ENCODE measurements around the gene SLC25A44. TPM values are rescaled to one million over a fixed set of nuclear protein-coding genes. Genes with fewer than 3 reads are reported as not detected.

Gene SLC25A44
- polyA plus RNA-seq, 2 of the 4 experiments (the other 2 are of a cell fraction) = 25.1 to 30.7 TPM

DNA sequence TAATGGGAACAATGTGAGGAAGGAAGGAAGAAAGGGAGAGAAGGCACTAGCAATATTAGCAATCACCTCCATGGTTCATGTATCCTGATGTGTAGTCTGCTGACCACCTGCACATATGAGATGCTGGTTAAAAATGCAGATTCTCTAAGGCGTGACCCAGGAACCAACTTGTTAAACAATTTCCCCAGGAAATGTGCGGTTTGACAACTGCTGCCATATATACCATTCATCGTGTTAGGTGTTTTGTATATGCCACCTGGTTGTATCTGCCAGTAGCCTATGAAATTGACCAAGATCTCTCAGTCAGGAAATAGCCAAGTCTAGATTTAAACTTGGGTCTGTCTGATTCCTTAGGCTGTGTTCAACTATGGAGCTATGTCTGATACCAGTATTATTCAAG lies 36.4 kb upstream of the SLC25A44 start:
- FAIRE-seq (no peak), ATAC-seq (no peak), DNase-seq (ENCODE audit: low read depth in 1 of 2, low spot score in 1 of 2) (no peak)
- Histone ChIP-seq H3K4me3 (no peak overlapping the region), H3K27ac (no peak overlapping the region), H3K9me3 (no peaks in the 10 kb centered on the region), H3K4me2 (no peak overlapping the region), H3K4me1 (no peaks in the 10 kb centered on the region)
- no peak for TF ChIP-seq RCOR1 (IDR thresholded peaks at IDR 0.05; ENCODE audit: low read depth, low read length)
- TF ChIP-seq HEYL (CRISPR knock-in tag; IDR thresholded peaks at IDR 0.05) = no peak
- TF ChIP-seq PHF8 (IDR thresholded peaks at IDR 0.05; ENCODE audit: borderline replicate concordance, low read depth) = no peak
- no peak for TF ChIP-seq GATA3 (IDR thresholded peaks at IDR 0.05; ENCODE audit: borderline replicate concordance)
- TF ChIP-seq POLR2AphosphoS2 (conservative IDR thresholded peaks at IDR 0.05; ENCODE audit: low read length) = no peak
- no peak for TF ChIP-seq RAD21 (conservative IDR thresholded peaks at IDR 0.05 in 1 of 2, IDR thresholded peaks at IDR 0.05 in 1 of 2)
- no peak for TF ChIP-seq MAFK (IDR thresholded peaks at IDR 0.05; ENCODE audit: partially characterized antibody)
- TF ChIP-seq NFE2L2 (conservative IDR thresholded peaks at IDR 0.05; ENCODE audit: low read length) = no peak
- no peak for TF ChIP-seq FOSL2 (IDR thresholded peaks at IDR 0.05)
- no peak for TF ChIP-seq FOSL2 (CRISPR knock-in tag; IDR thresholded peaks at IDR 0.05)
- TF ChIP-seq, protein P1, sequence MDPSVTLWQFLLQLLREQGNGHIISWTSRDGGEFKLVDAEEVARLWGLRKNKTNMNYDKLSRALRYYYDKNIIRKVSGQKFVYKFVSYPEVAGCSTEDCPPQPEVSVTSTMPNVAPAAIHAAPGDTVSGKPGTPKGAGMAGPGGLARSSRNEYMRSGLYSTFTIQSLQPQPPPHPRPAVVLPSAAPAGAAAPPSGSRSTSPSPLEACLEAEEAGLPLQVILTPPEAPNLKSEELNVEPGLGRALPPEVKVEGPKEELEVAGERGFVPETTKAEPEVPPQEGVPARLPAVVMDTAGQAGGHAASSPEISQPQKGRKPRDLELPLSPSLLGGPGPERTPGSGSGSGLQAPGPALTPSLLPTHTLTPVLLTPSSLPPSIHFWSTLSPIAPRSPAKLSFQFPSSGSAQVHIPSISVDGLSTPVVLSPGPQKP (IDR thresholded peaks at IDR 0.05; ENCODE audit: low read depth, low read length) = no peak
- TF ChIP-seq RNF2 (IDR thresholded peaks at IDR 0.05; ENCODE audit: borderline replicate concordance, low read depth) = no peak
- TF ChIP-seq, protein P2, sequence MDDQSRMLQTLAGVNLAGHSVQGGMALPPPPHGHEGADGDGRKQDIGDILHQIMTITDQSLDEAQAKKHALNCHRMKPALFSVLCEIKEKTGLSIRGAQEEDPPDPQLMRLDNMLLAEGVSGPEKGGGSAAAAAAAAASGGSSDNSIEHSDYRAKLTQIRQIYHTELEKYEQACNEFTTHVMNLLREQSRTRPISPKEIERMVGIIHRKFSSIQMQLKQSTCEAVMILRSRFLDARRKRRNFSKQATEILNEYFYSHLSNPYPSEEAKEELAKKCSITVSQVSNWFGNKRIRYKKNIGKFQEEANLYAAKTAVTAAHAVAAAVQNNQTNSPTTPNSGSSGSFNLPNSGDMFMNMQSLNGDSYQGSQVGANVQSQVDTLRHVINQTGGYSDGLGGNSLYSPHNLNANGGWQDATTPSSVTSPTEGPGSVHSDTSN (IDR thresholded peaks at IDR 0.05) = no peak
- TF ChIP-seq, protein P3, sequence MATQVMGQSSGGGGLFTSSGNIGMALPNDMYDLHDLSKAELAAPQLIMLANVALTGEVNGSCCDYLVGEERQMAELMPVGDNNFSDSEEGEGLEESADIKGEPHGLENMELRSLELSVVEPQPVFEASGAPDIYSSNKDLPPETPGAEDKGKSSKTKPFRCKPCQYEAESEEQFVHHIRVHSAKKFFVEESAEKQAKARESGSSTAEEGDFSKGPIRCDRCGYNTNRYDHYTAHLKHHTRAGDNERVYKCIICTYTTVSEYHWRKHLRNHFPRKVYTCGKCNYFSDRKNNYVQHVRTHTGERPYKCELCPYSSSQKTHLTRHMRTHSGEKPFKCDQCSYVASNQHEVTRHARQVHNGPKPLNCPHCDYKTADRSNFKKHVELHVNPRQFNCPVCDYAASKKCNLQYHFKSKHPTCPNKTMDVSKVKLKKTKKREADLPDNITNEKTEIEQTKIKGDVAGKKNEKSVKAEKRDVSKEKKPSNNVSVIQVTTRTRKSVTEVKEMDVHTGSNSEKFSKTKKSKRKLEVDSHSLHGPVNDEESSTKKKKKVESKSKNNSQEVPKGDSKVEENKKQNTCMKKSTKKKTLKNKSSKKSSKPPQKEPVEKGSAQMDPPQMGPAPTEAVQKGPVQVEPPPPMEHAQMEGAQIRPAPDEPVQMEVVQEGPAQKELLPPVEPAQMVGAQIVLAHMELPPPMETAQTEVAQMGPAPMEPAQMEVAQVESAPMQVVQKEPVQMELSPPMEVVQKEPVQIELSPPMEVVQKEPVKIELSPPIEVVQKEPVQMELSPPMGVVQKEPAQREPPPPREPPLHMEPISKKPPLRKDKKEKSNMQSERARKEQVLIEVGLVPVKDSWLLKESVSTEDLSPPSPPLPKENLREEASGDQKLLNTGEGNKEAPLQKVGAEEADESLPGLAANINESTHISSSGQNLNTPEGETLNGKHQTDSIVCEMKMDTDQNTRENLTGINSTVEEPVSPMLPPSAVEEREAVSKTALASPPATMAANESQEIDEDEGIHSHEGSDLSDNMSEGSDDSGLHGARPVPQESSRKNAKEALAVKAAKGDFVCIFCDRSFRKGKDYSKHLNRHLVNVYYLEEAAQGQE (IDR thresholded peaks at IDR 0.05) = no peak
- TF ChIP-seq HOXA7 (CRISPR knock-in tag; IDR thresholded peaks at IDR 0.05) = no peak
- TF ChIP-seq, protein P4, sequence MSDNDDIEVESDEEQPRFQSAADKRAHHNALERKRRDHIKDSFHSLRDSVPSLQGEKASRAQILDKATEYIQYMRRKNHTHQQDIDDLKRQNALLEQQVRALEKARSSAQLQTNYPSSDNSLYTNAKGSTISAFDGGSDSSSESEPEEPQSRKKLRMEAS (IDR thresholded peaks at IDR 0.05) = no peak
- no peak for TF ChIP-seq CEBPB (IDR thresholded peaks at IDR 0.05)
- no peak for TF ChIP-seq FOSB (CRISPR knock-in tag; IDR thresholded peaks at IDR 0.05)
- no peak for TF ChIP-seq CBX2 (IDR thresholded peaks at IDR 0.05; ENCODE audit: borderline replicate concordance, low read depth)
- TF ChIP-seq NR3C1 (IDR thresholded peaks at IDR 0.05) = no peak
- no peak for TF ChIP-seq POLR2A (IDR thresholded peaks at IDR 0.05; ENCODE audit: low read length)
- 92% methylated on average over 3 of the region's 3 CpGs for WGBS (ENCODE audit: missing lambda C conversion rate)
- POLR2A ChIA-PET = no interaction called here
- CTCF ChIA-PET = interaction anchor here (1.6 to 54.8 kb wide), 2 partner anchors 62 to 68 kb away, joined by 5 to 2239 read pairs; partner anchors contain the start of gene MEX3A

DNA sequence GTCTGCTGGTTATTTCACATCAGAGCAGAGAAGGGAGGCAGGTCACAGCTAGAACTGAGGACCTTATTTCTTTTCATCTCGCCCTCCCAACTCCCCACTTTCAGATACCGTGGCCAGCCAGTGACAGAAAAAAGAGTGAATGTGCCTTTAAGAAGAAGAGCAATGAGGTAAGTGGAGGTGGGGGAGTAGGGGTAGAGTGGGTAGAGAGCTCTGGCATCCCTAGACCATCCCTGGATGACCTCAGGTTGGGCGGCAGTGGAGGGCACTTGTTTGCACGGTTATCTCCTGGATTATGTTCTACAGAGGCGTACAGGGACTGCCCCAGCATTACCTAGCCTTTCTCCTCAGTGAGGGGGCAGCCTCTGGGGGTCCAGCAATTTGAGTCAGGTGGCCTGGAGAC lies 35.9 kb upstream of the SLC25A44 start:
- Histone ChIP-seq H3K4me1 (no peaks in the 10 kb centered on the region), H3K4me3 (no peak overlapping the region), H3K9me3 (no peaks in the 10 kb centered on the region), H3K4me2 (no peak overlapping the region), H3K27ac (no peak overlapping the region)
- ChIA-PET POLR2A (no interaction called here), CTCF (interaction anchor here (1.6 to 54.8 kb wide), 2 partner anchors 62 to 67 kb away, joined by 5 to 2239 read pairs; partner anchors contain the start of gene MEX3A)
- DNase-seq (ENCODE audit: low read depth in 1 of 2, low spot score in 1 of 2) (no peak), FAIRE-seq (no peak), ATAC-seq (no peak)
- TF ChIP-seq, protein P3 (IDR thresholded peaks at IDR 0.05) = no peak
- TF ChIP-seq, protein P5, sequence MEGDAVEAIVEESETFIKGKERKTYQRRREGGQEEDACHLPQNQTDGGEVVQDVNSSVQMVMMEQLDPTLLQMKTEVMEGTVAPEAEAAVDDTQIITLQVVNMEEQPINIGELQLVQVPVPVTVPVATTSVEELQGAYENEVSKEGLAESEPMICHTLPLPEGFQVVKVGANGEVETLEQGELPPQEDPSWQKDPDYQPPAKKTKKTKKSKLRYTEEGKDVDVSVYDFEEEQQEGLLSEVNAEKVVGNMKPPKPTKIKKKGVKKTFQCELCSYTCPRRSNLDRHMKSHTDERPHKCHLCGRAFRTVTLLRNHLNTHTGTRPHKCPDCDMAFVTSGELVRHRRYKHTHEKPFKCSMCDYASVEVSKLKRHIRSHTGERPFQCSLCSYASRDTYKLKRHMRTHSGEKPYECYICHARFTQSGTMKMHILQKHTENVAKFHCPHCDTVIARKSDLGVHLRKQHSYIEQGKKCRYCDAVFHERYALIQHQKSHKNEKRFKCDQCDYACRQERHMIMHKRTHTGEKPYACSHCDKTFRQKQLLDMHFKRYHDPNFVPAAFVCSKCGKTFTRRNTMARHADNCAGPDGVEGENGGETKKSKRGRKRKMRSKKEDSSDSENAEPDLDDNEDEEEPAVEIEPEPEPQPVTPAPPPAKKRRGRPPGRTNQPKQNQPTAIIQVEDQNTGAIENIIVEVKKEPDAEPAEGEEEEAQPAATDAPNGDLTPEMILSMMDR (IDR thresholded peaks at IDR 0.05) = no peak
- TF ChIP-seq CHD2 (IDR thresholded peaks at IDR 0.05; ENCODE audit: low read length, partially characterized antibody) = no peak
- no peak for TF ChIP-seq FOSB (CRISPR knock-in tag; IDR thresholded peaks at IDR 0.05)
- no peak for TF ChIP-seq SREBF2 (IDR thresholded peaks at IDR 0.05)
- 65% methylated on average over 5 of the region's 5 CpGs for WGBS (ENCODE audit: missing lambda C conversion rate)
